ENCODE results near the gene AKAP13.

DNA sequence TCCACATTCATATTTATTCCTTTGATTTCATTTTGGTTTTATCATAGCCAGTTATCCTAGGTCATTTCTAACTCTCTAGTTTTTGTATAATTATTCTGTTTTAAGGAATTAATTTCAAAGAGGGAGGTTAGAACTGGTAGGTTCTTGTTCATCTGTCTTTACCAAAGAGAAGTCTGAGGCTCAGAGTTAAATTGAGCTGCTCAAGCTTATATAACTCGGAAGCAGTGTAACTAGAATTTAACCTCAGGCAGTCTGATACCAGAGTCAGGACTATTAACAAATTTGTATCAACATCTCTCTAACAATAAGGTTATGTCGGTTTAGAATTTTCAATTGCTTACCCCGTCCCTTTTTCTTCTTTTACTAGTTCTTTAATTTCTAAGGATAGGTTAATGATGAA is 84.1 kb downstream of the AKAP13 start:
- no peak for TF ChIP-seq POLR2A (IDR thresholded peaks at IDR 0.05)
- TF ChIP-seq, protein P1, sequence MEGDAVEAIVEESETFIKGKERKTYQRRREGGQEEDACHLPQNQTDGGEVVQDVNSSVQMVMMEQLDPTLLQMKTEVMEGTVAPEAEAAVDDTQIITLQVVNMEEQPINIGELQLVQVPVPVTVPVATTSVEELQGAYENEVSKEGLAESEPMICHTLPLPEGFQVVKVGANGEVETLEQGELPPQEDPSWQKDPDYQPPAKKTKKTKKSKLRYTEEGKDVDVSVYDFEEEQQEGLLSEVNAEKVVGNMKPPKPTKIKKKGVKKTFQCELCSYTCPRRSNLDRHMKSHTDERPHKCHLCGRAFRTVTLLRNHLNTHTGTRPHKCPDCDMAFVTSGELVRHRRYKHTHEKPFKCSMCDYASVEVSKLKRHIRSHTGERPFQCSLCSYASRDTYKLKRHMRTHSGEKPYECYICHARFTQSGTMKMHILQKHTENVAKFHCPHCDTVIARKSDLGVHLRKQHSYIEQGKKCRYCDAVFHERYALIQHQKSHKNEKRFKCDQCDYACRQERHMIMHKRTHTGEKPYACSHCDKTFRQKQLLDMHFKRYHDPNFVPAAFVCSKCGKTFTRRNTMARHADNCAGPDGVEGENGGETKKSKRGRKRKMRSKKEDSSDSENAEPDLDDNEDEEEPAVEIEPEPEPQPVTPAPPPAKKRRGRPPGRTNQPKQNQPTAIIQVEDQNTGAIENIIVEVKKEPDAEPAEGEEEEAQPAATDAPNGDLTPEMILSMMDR (IDR thresholded peaks at IDR 0.05), result no peak
